GM18507 (cell line): ENCODE results near the gene EEFSEC.

Experiments used
- DNase-seq: peaks from one replicate; pipeline ENCODE4 v3.0.0; 2011; ENCODE audit warnings: low read depth; ENCODE audit not compliant: insufficient read length; ENCODE audit errors: extremely low spot score
- FAIRE-seq: peaks from 2 replicates; lab custom pipeline; 2011; peaks lifted over from hg19 to GRCh38; lab: Jason Lieb, UNC

The EEFSEC gene

DNA sequence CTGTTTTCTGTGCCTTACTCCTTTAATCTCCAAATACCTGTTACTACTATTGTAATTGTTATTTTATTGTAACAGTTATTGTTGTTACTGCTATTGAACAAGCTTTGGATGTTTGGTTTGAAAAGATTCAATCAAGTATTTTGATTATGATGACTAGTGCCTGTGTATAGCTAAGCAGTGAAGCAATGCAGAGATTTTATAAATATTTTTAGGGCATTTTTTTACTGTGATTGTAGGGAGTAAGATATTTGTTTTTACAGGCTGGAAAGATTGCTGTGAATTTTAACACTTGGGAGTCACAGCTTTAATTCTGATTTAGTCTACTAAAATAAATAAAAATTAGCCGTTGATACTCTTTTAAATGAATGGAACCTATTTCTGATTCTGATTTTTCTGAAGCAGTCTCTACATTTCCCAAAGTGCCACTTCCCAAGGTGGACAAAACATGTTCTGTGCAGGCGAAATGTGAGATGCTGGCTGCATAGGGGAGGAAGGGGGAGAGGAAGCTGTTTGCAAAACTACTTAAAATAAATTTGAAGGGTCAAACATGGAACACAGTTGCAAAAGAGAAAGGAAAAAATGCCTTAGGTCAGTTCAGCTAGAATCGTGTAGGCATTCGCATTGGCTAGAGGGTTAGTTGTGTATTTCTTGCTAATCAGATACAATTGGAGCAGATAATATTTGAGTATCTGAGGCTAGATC lies 25.7 kb downstream of the EEFSEC start:
- FAIRE-seq, result no peak
- no peak for DNase-seq

GRCh38 chr3:128179484-128179819 lies 26.2 kb downstream of the EEFSEC start:
- DNase-seq, result no peak
- no peak for FAIRE-seq

DNA sequence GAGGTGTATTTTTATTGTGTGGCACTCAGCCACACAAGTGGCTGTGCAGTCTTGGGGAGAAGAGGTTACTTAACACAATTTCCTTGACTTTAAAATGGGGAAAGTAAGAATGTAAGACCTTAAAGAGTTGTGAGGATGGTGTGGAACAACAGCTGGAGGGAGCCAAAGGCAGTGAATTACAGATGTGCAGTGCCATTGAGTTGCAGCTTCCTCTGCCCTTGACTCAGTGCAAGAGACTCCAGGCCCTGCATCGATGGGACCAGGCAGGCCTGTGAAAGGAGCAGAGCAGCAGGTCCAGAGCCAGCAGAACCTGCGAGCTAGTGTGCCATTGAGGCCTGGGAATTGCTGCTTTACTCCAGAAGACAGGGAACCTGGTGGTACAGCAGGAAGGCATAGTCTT lies 27.2 kb downstream of the EEFSEC start:
- DNase-seq (no peak), FAIRE-seq (no peak)

DNA sequence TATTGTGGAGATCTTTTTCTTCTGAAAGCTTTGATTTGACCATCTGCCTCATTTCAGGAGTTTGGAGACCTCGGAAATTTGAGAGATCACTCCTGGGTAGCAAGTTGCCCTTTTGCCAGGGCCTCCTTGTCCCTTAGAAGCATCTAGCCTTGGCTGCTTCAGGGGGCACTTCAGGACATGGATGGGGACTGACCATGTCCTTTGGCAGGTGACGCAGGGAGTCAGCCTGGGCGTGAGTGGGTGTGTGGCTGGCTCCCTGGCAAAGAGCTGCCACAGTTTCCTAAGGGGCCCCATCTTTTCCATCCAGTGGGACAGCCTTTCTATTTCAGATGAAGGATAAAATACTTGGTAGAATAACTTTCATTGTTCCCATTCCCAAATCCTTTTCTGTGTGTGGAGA lies 27.6 kb downstream of the EEFSEC start:
- DNase-seq, result no peak
- no peak for FAIRE-seq

GRCh38 chr3:128182656-128183055 lies 29.4 kb downstream of the EEFSEC start:
- FAIRE-seq (no peak), DNase-seq (no peak)

DNA sequence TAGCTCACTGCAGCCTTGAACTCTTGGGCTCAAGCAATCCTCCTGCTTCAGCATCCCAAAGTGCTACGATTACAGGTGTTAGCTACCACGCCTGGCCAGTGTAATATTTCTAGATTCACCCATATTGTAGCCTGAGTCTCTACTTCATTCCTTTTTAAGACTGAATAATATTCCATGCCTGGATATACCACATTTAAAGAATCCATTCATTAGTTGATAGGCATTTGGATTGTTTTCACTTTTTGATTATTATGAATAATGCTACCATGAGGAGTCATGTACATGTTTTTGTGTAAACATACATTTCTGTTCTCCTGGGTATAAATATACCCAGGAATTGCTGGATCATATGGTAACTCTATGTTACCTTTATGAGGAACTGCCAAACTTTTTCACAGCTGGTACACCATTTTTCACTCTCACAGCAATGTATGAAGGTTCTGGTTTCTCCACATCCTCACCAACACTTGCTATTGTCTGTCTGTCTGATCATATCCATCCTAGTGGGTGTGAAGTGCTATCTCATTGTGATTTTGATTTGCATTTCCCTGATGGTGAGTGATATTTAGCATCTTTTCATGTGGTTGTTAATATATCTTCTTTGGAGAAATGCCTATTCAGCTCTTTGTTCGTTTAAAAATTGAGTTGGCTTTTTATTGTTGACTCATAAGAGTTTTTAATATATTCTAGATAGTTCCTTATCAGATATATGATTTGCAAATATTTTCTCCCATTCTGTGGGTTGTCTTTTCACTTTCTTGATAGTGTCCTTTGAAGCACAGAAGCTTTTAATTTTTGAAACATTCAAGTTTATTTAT lies 32.6 kb downstream of the EEFSEC start:
- no peak for DNase-seq
- FAIRE-seq, result no peak

DNA sequence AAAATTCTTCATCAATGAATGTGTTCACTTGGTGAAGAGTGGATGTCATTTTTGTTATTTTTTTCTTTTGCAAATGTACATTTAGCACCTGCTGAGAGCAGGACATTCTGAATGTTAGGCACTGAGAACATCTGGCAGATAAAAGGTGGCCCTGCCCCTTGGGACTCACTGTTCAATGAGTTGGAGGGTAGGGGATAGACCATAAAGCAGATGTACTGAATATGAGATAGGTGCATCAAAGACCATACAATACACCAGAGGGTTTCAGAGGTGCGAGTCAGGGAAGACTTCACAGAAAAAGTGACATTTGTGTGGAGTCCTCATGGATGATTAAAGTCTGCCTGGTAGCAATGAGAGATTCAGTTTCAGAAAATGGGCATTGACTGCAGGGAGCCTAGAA lies 34.2 kb downstream of the EEFSEC start:
- DNase-seq (no peak), FAIRE-seq (no peak)

GRCh38 chr3:128188326-128188725 lies 35.0 kb downstream of the EEFSEC start:
- DNase-seq (no peak), FAIRE-seq (no peak)

GRCh38 chr3:128188956-128189355 lies 35.7 kb downstream of the EEFSEC start:
- no peak for FAIRE-seq
- DNase-seq, result no peak

- FAIRE-seq (no peak), DNase-seq (no peak)
These were observed 37.2 kb downstream of the EEFSEC start for GRCh38 chr3:128190501-128190900.

GRCh38 chr3:128192131-128192530 lies 38.9 kb downstream of the EEFSEC start:
- FAIRE-seq (no peak), DNase-seq (no peak)

- no peak for FAIRE-seq
- no peak for DNase-seq
These were observed 39.9 kb downstream of the EEFSEC start for GRCh38 chr3:128193168-128193567.

DNA sequence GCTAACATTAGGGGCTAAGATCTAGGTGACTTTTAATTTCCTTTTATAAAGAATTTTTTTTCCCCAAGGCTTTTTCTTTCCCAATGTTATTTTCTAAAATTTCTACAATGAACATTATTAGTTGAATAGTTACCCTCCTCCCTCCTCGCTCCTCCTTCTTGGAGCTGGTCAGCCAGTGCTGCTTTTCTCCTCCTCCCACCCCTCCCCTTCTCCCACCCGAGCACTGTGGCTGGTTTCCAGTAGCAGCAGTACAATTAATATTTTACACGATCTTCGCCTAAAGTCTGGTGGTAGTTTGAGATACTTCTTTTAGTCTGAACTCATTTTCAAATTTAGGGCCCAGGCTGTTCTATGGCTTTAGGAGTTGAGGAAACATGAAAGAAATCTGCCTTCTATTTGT lies 41.6 kb downstream of the EEFSEC start:
- no peak for DNase-seq
- FAIRE-seq, result no peak

GRCh38 chr3:128195369-128195768 lies 42.1 kb downstream of the EEFSEC start:
- FAIRE-seq, result no peak
- DNase-seq, result no peak

GRCh38 chr3:128195802-128196201 lies 42.5 kb downstream of the EEFSEC start:
- no peak for FAIRE-seq
- no peak for DNase-seq

DNA sequence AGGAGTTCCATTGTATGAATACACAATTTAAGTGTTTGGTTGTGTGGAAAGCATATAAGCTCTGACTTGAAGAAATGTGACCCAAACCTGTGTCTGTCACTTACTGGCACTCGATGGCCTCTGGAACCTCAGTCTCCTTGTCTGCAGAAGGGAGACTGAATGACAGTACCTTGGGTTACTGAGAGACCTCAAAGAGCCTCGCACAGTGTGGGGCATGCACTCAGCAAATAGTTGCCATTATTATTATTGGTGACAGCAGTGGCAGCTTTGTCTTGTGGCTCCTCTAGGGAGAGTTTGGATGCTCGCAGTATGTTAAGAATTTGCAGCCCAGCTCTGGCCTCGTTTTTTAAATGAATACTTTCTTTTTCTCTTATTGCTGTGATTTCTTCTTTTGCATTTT lies 43.4 kb downstream of the EEFSEC start:
- no peak for FAIRE-seq
- DNase-seq, result no peak

DNA sequence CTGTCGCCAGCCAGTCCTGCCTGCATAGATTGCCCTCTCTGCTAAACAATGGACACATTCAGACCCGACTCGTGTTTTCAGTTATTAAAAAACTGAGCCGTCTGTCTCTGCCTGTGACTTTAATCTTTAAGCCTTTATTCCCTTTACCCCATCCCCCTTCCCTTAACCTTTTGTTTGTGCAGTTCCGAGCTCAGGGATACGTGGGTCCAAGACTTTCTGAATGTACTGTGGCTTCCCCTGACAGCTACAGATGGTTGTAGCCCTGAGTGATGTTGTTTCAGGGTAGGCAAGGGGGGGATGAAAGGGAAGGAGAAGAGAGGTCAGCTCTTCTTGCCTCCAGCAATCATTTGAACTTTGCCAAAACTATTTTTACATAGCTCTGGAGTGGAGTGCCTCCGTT lies 44.6 kb downstream of the EEFSEC start:
- DNase-seq, result no peak
- FAIRE-seq, result no peak

DNA sequence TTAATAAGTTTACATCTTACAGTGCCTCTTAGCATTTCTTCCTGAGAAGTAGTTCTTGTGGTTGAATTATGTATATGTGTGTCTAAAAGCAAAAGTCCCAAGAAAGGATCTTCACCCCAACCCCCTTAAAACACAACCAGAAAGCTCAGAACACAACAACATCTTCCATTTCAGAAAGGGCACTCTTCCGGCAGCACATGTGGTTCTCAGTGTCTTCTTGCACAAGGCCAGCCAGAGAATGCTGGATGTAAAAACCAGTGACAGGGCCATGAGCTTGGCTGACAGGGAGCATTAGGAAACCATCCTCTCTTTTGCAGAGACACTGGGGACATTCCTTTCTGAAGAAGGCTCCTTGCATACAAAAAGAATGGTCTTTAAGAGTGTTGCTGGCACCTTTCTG lies 45.0 kb downstream of the EEFSEC start:
- FAIRE-seq (no peak), DNase-seq (no peak)

DNA sequence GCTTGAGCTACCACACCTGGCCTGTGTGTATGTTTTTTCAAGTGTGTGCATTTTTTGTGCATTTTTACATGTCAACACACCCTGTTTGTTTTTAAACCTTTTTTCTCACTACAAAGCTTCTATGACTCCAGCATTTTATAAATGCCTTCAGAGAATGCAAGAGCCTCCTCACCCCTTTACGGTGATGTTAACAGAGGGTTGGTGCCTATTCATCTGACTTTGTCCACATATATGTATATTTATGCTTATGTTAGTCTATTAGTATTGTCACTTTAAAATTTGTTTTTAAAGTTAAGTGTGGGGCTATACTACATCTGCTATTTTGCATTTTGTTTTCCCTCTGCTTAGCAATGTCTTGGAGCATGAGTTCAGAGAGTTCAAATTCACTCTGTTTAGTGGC lies 45.8 kb downstream of the EEFSEC start:
- no peak for FAIRE-seq
- no peak for DNase-seq

DNA sequence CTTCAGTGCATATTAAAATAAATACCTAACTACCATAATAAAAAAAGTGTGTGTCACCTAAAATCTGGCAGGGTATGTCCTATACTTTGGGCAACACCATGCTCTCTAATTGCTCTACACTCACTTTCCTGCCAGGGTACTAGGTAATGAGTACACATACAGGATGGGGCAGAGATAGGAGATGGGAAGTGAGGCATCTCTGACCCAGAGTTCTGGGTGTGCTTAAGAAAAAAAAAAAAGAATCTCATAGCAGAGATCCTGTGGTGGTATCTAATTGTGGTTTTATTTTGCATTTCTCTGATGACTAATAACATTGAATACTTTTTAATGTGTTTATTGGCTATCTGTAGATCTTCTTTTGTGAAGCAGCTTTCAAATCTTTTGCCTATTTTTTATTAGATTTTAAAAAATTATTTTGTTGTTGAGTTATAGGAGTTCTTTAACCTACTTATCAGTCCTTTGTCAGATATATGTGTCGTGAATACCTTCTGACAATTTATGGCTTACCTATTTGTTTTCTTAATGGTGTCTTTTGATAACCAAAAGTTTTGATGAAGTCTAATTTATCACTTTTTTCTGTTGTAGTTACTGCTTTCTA lies 48.0 kb downstream of the EEFSEC start:
- FAIRE-seq, result no peak
- DNase-seq, result no peak

- FAIRE-seq (no peak), DNase-seq (no peak)
These were observed 49.9 kb downstream of the EEFSEC start for GRCh38 chr3:128203169-128203568.
